HG02981 (cell line): ENCODE results near the gene GPC6.
"Not testable (repeated sequence)": the region's sequence is repeated elsewhere in the genome, so short reads cannot be mapped to it uniquely, and the experiment has no call there.

Experiments
- ATAC-seq: cut with Tn5 transposase; IDR thresholded peaks from one replicate; pipeline ENCODE4 v1.9.1; 2021; ENCODE audit warnings: mild to moderate bottlenecking, moderate library complexity; ENCODE audit not compliant: unreplicated experiment

Gene GPC6

GRCh38 chr13:93422980-93423543 is 196.5 kb downstream of the GPC6 start:
- no peak for ATAC-seq

- ATAC-seq, result no peak
Observed at GRCh38 chr13:93425411-93425810, 198.8 kb downstream of the GPC6 start.

DNA sequence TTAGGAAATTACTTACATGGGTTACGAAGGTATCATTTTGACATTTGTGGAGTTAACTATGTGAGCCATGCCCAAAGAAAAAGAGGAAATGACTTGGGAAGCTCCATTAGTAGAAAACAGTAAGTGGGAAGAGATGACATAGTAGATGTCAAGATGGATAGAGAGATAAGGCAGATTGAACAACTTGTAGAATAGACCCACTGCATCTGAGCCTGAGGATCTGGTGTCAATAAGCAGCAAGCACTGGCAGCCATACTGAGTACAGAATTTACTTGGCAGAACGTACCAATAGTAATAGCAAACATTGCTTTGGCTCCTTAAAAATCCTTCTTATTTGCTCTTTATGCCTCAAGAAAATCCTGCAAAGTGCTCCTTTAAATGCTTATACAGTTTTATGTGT is 203.8 kb downstream of the GPC6 start:
- no peak for ATAC-seq

DNA sequence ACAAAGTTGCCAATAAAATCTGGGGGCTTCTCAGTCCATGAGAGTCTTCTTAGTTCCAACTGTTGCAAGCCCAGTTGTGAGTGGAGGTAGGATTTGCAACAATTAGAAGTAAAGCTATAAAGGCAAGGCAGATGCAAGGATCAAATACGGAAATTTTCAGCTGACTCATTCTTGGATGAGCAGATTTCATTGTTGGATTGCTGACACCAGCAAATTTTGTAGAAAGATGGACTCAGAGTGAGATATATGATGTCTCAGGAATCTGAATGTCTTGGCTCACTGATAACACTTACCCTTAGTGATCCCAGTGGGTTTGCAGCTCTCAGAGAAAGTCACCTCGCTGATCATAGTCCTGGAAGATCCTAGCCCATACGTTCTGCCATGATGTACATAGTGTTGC is 209.0 kb downstream of the GPC6 start:
- ATAC-seq, result no peak

GRCh38 chr13:93437081-93437480 is 210.5 kb downstream of the GPC6 start:
- no peak for ATAC-seq

DNA sequence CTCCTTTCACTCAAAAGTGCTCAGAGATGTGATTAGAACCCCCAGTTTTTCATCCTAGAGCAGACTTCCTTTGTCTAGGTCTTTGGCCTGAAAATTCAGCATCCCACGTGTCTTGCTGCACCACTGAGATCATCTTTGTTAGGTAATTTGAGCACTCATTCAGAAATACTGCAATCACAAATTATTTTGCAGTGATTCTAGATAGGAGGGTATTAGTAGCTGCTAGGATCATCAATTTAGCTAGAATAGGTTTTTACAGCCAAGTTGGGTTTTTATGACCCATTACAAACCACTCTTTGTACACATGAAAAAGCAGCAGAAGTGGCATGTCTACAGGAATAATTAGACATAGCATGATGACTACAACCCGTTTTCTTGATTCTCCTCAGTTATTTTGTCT is 219.6 kb downstream of the GPC6 start:
- ATAC-seq, result no peak

DNA sequence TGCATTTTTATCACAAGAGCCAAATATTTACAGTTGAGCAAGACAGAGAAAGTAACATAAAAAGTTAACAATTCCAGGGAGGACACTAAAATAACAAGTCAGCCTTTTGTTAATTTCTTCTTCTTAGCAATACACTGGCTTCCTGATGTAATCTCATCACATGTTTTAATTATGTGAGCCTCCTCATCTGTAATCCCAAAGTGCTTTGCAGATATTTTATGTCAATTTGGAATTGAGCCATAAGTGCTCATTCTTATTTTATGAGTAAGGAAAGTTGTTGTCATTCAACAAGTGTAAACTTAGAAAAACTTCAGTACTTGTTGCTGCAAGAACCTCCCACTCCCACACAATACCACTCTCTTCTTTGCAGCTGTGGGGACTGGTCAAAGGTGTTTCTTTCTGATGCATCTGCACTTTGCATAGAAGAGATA is 223.6 kb downstream of the GPC6 start:
- no peak for ATAC-seq

DNA sequence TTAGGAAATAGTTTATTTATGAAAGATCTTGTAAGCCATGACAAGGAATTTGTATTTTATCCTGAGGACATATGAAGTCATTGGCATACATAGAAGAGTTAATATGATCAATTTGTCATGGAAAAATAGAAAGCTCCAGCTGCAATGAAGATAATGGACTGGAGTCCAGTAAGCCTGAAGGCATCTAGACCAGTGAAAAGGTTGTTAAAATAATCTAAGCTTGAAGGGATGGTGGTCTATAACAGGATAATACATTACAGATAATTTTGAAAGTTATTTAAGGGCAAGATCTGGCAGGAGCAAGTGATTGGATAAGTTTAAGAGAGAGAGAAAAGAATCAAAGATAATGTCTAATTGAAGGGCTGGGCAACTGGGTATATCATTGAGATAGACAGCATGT is 224.2 kb downstream of the GPC6 start:
- ATAC-seq, result no peak

DNA sequence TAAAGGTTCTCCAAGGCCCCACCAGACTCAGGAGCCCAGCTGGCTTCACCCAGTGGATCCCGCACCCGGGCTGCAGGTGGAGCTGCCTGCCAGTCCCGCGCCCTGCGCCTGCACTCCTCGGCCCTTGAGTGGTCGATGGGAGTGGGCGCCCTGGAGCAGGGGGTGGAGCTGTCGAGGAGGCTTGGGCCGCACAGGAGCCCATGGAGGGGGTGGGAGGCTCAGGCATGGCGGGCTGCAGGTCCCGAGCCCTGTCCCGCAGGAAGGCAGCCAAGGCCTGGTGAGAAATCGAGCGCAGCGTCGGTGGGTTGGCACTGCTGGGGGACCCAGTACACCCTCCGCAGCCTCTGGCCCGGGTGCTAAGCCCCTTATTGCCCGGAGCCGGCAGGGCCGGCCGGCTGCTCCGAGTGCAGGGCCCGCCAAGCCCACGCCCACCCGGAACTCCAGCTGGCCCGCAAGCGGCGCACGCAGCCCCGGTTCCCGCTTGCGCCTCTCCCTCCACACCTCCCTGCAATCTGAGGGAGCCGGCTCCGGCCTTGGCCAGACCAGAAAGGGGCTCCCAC is 228.1 kb downstream of the GPC6 start:
- not testable (repeated sequence) for ATAC-seq

- ATAC-seq, result no peak
Observed at GRCh38 chr13:93455861-93456260, 229.3 kb downstream of the GPC6 start.

GRCh38 chr13:93460005-93460404 is 233.4 kb downstream of the GPC6 start:
- ATAC-seq, result no peak

DNA sequence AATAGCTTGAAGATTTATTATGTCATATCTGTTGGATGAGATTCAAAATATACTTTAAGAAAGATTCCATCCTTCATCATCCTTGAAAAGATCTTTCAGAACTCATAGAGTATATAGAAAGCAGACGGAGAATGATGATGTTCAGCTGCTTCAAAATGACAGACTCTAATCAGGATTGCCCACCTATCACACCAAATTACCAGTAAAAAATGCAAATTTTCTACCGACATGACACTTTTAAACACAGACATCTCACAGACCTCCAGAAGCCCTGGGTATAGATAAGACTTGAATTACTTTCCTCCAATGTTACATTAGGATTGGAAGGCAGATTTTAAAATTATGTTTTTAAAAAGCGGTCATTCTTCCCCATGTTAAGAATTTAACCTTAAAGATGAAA is 235.5 kb downstream of the GPC6 start:
- ATAC-seq, result no peak

DNA sequence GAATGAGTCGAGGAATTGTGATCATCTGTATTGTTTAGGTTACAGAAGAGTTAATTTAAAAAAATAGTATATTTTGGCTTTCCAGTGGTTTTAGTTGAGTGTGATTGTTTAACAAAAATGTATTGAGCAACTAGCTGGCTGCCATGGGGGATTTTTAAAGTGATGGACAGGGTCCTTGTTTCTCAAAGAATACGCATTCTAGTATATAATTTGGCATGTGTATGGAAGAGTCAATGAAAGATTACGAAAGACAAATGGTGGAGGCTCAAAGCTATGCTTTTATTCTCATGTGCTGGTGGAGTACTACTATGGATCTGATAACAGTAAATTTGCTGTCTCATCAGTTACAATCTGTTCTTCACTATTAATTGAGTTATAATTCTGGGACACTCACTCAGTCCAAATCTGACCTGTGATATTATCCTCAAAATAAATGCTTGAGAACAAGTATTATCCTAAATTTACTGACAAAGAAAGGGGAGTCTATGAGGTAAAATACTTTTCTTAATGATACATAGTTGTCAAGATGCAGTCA is 240.0 kb downstream of the GPC6 start:
- ATAC-seq, result no peak

GRCh38 chr13:93467175-93467574 is 240.6 kb downstream of the GPC6 start:
- no peak for ATAC-seq

DNA sequence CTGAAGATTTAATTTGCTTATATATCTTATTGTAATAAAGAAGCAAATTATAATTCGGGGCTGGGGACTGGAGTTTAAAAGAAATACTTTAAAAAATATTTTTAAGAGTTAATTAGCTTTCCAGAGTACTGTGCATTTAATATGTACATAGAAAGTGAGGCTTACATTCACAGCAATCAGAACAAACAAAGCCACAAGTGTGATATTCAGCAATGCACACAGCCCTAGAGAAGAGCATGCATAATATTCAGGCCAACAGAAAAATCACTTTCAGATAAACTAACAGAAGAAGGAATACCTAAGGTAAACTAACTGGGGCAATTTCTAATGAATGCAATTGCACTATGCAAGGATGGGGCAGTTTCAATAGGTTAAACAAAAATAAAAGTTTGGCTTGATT is 241.8 kb downstream of the GPC6 start:
- no peak for ATAC-seq

DNA sequence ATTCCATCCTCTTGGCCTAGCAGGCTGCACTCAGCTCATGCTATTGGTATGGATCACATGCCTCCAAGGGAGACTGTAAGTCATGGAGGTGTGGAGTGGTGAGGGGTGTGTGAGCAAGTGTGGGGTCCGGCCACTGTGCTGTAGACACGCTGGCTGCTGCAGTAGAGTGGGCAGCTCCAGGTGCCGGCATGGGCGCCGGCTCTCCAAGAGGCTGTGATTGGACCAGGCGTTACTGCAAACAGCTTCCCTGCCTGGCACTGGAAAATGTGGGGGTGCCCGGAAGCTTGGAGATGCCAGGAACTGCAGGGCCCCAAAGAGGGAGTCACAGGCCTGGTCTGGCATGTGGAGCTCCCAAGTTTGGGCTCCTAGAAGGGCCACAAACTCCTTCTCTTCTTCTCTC is 245.7 kb downstream of the GPC6 start:
- no peak for ATAC-seq

- no peak for ATAC-seq
Observed at GRCh38 chr13:93472814-93473296, 246.2 kb downstream of the GPC6 start.

GRCh38 chr13:93473441-93474270 is 247.0 kb downstream of the GPC6 start:
- ATAC-seq, result no peak

- no peak for ATAC-seq
Observed at GRCh38 chr13:93476175-93476574, 249.6 kb downstream of the GPC6 start.

- ATAC-seq, result no peak
Observed at GRCh38 chr13:93477238-93477637, 250.6 kb downstream of the GPC6 start.

DNA sequence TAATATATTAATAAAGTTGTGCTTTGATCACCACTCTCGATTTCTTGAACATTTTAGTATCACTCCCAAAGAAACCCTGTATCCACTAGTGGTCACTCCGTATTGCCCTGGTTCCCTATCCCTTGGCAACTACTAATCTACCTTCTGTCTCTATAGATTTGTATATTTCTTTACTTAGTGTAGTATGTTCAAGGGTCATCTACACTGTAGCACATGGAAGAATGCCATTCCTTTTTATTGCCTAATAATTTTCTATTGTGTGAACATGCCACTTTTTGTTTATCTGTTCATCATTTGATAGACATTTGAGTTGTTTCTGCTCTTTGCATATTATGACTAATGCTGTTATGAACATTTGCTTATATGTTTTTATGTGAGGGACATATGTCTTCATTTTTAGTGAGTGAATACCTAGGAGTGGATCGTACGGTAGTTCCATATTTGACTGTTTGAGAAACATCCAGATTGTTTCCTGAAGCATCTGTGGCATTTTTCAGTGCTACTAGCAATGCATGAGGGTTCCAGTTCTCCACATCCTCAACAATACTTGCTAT is 254.0 kb downstream of the GPC6 start:
- ATAC-seq, result no peak

DNA sequence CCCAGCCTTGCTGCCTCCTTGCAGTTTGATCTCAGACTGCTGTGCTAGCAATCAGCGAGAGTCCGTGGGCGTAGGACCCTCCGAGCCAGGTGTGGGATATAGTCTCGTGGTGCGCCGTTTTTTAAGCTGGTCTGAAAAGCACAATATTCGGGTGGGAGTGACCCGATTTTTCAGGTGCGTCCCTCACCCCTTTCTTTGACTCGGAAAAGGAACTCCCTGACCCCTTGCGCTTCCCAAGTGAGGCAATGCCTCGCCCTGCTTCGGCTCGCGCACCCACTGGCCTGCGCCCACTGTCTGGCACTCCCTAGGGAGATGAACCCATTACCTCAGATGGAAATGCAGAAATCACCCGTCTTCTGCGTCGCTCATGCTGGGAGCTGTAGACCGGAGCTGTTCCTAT is 269.5 kb downstream of the GPC6 start:
- not testable (repeated sequence) for ATAC-seq
